GM10266 (cell line): ENCODE measurements around the gene APBB1.

Source experiments
- DNase-seq: peaks from one replicate; pipeline ENCODE4 v3.0.0; 2012; ENCODE audit errors: extremely low spot score
- CTCF ChIP-seq: IDR thresholded peaks from 2 replicates; pipeline ENCODE4 v1.5.1; 2012; ENCODE audit warnings: mild to moderate bottlenecking, low read depth; ENCODE audit not compliant: control insufficient read depth, insufficient read depth; ENCODE audit errors: missing control alignments

Gene APBB1

GRCh38 chr11:6377902-6378639, 40.8 kb downstream of the APBB1 start:
- no peak for TF ChIP-seq CTCF
- DNase-seq = no peak

- no peak for TF ChIP-seq CTCF
- DNase-seq = no peak
Observed at GRCh38 chr11:6371825-6372224, 47.1 kb downstream of the APBB1 start.

- no peak for DNase-seq
- no peak for TF ChIP-seq CTCF
Observed at GRCh38 chr11:6365659-6366058, 53.2 kb downstream of the APBB1 start.

GRCh38 chr11:6362873-6363678, 55.8 kb downstream of the APBB1 start:
- peak; percentile 65 for DNase-seq
- peak; percentile 95 for TF ChIP-seq CTCF

GRCh38 chr11:6362185-6362872, 56.6 kb downstream of the APBB1 start:
- DNase-seq = no peak
- TF ChIP-seq CTCF = no peak

GRCh38 chr11:6360183-6360582, 58.7 kb downstream of the APBB1 start:
- no peak for TF ChIP-seq CTCF
- DNase-seq = no peak
